HG03378 (cell line): ENCODE results near the gene ZNF700.
"Not testable (repeated sequence)": the region's sequence is repeated elsewhere in the genome, so short reads cannot be mapped to it uniquely, and the experiment has no call there.

Source experiments
- ATAC-seq: cut with Tn5 transposase; IDR thresholded peaks from one replicate; pipeline ENCODE4 v1.9.1; 2021; ENCODE audit warnings: mild to moderate bottlenecking, moderate library complexity; ENCODE audit not compliant: unreplicated experiment

The ZNF700 gene

DNA sequence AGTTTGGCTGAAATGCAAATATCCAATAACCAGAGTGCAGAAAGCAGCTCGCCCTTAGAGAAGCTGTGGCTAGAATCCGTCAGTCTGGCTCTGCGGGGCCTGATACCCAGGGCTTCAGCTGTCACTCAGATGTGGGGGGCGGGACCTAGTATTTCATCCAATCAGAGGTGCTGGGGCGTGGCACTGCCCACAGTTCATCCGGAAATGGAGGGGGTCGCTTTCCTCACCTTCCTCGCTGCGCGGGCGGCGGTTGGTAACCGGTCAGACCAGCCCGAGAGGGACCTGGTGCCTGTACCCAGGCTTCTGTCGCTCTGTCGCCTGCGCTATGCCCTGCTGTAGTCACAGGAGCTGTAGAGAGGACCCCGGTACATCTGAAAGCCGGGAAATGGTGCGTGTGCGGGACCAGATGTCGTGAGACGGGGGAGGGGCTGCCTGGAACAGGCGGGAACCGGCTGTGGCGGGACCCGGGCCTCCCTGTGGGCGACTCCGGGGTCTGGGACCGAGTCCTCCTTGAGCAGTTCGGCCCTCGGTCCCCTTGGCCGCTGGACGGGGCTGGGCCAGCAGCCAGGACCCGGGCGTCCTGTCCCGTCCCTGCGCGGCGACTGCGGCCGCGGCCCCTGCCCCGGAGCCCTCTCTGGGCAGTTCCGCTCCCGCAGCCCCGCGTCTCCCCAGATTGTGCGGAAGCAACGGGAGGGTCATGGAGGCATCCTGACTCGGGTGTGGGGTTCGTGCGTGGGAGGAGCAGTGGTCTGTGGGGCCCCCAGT lies at the start of gene ZNF700:
TSS of gene ZNF700 (plus strand) at position 222 of the 765 bp plus-strand sequence. CDS start at position 326, 104 bp downstream.
- ATAC-seq: peak; percentile 81

DNA sequence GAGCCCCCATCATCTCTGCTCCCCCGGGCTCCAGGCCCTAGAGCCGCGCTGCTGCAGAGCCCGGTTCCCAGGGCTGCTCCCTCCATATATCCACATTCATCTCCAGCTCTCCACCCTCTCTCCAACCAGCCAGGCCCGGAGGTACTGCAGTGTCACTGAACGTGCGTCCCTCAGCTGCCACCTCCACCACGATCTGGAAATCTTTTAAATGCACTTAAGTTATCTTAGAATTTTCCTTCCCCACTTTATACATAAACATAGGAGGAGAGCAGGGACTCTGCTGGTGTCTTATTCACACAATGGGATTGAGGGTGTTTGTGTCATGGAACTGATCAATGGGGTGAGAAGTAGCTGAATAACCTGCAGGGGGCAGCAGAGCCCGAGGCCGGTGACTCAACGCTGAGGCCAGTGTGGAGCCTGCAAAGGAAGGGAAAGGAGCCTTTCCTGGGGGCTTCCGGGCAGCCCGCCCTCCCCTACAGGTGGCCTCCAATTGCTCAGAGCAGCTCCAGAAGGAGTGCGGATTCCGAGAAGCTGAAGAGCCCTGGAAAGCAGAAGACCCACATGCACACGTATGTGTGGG lies 45.1 kb upstream of the ZNF700 start:
- ATAC-seq: not testable (repeated sequence)

DNA sequence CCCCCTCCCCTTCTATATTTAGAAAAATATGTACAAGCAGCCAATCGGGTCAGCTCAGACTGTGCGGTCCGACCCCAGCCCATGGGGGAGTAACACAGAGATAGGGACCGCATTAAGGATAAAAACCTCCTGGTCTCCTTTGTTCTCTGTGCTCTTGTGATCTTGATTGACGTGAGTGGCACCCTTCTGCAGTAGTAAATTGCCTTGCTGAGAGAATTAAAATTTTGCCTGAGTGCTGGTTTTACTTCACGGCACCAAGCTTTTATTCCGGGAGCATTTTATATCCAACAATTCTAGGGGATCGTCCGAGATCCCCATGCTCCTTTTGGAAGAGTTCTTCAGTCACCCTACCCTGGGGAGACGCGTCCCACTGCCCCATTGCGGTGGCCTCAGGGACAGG lies 44.3 kb upstream of the ZNF700 start:
- no peak for ATAC-seq

DNA sequence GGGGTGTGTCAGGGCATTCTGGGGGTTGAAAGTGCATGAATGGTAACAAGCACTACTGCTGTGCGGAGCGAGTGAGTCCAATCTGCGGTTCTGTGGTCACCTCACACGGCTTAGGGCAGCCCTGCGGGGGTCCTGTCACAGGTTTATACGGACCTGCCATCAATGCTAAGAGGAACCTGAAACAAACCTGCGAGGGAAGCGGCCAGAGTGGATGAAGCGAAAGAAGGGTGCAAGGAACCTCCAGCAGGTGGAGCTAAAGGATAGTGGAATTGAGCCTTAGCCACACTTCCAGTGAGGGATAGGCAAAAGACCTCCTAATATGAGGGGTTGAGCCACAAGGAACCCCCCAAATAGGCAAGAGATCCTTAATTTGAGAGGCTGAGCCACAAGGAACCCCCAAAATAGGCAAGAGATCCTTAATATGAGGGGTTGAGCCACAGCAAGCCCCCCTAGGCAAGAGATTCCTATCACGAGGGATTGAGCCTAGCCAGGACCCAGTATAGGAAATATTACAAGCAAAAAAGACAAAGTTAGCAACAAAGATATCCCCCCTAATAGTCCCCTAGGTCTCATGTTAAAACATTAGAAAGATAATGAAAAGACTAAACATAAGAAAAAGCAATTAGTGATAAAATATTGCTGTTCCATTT lies 43.6 kb upstream of the ZNF700 start:
- no peak for ATAC-seq

- ATAC-seq: no peak
Observed at GRCh38 chr19:11882606-11883005, 42.3 kb upstream of the ZNF700 start.

DNA sequence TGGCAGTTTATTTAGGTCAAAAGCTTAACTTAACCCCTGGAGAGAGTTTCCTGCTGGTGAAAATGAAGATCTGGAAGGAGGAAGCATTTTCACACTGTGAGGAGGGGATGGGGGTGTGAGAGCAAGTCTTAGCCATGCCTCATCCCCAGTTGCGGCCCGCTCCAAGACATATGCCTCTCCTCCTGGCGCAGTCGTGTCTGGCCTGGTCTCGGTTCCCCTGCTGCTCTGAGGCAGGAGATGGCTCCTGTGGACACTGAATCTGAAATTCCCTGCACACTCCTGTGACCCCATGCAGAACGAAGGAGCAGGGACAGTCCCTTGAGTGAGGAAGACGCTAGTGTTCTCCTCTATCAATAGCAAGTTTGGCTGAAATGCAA lies 37.7 kb upstream of the ZNF700 start:
- ATAC-seq: no peak

GRCh38 chr19:11887611-11888531 lies 37.0 kb upstream of the ZNF700 start, which contains the start of gene ZNF69:
ZNF69 (plus strand) TSS chr19:11887782; CDS start chr19:11887924, 142 bp downstream.
- no peak for ATAC-seq

GRCh38 chr19:11889901-11890300 lies 35.0 kb upstream of the ZNF700 start:
- ATAC-seq: not testable (repeated sequence)

- no peak for ATAC-seq
Observed at GRCh38 chr19:11890634-11891033, 34.3 kb upstream of the ZNF700 start.

DNA sequence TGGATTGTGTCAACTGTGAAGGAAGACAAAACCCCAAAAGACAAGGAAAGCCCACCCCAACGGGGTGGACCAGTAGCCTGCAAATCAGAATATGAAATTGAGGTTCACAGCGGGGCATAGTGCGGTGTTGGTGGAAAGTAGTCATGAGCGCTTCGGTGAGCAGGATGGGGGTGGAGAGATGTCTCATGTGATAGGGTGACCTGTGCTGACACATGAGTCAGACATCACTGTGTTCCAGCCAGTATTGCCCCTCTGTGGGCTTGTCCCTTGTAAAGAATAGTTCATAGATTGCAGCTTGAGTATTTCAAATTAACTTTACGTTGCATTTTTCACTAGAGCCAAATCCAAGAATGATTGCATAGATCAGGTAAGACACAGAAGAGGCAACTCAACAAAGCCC lies 30.1 kb upstream of the ZNF700 start:
- no peak for ATAC-seq

DNA sequence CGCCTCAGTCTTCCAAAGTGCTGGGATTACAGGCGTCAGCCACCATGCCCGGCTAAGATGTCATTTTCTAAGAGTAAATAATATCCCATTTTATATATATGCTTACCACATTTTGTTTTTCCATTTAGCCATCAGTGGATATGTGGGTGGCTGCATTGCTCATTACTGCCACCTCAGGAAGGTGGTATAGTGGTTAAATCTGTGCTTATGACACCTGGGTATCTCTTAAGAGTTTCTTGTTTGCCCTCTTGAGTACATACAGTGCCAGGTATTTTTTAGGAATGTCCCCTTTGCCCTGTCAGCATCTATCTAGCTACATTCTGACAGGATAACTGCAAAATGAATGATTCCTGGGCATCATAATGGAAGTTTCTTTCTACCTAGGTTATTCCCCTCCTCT lies 22.7 kb upstream of the ZNF700 start:
- ATAC-seq: no peak

DNA sequence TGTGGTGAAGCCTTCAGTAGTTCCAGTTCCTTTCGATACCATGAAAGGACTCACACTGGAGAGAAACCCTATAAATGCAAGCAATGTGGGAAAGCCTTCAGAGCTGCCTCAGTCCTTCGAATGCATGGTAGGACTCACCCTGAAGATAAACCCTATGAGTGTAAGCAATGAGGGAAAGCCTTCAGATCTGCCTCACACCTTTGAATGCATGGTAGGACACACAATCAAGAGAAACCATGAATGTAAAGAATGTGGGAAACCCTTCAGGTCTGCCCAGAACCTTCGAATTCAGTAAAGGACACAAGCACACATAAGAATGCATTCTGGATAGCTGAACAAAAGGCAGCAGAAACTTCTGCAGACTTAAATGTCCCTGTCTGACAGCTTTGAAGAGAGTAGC lies 19.0 kb upstream of the ZNF700 start:
- ATAC-seq: no peak

GRCh38 chr19:11911937-11912336 lies 13.0 kb upstream of the ZNF700 start:
- ATAC-seq: not testable (repeated sequence)

DNA sequence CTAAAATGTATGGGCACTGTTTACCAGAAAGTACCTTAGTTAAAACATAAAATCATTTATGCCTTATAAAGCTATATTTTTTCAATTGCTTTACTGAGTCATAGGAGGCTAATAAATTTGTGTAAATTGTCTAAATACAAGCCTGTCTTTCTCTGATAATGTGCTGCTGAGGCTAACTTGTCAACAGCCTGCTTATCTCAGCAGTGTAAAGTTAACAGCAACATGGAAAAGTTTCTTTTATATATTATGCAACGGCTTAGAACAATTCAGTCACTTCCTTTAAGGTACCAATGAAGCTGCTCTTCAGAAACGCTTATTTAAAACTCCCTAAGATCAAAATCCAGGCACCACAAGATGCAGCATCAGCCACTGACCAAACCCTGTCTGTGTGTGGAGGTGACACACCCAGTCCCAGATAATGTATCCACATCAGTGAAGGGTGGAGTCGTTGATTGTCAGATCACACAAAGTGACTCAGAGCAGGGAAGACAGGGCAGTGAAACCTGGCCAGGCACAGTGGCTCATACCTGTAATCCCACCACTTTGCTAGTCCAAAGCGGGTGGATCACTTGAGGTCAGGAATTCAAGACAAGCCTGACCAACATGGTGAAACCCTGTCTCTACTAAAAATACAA lies 10.4 kb upstream of the ZNF700 start:
- not testable (repeated sequence) for ATAC-seq

GRCh38 chr19:11921852-11922495 lies 2.9 kb upstream of the ZNF700 start:
- no peak for ATAC-seq

DNA sequence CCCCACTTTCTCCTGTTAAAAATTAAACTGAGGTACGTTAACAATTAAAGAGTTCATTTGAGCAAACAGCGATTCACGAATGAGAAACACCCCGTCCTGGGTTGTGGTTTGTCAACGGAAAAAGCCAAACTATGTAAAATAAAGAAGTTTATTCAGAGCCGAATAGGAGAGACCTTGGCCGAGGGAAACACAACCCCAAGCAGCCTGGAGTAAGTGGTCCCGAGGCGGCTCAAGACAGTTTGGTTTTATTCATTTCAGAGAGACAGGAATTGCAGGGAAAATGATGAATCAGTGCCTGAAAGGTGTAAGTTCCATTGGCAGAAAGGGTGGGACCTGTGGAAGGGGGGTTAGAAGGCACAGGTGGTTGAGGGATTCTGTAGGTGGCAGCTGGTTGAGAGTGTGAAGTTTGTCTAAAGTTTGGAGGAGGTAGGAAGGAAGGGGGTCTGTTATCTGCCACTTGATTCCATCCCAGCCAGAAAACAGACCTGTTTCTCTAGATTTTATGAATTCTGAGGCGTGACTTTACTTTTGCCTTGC lies 812 bp downstream of the ZNF700 start:
- ATAC-seq: not testable (repeated sequence)

DNA sequence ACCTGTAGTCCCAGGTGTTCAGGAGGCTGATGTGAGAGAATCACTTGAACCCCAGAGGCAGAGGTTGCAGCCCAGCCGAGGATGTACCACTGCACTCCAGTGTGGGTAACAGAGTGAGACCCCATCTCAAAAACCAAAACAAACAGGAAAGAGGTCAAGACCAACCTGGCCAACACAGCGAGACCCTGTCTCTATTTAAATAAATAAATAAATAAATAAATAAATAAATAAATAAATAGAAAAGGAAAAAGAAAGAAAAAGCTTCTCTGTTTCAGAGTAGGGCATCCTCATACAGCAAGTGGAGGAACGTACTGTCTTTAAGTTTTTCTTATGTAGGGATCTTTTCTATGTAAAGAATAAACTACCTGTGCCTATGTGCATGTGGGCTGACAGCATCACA lies 2.3 kb downstream of the ZNF700 start:
- no peak for ATAC-seq

DNA sequence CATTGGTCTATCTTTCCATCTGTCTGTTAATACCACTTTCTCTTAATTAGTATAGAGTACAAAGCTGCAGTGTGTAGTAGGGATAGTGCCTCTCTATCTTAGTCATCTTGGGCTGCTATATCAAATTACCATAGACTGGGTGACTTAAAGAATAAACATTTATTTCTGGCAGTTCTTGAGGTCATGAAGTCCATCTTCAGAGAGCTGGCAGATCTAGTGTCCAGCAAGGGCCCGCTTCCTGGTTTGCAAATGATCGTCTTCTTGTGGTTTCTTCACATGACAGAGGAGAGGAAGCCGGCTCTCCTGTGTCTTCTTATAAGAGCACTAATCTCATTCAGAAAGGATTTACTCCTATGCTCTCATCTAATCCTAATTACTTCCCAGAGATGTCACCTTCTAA lies 6.1 kb downstream of the ZNF700 start:
- ATAC-seq: no peak

GRCh38 chr19:11931513-11931912 lies 6.6 kb downstream of the ZNF700 start:
- no peak for ATAC-seq

DNA sequence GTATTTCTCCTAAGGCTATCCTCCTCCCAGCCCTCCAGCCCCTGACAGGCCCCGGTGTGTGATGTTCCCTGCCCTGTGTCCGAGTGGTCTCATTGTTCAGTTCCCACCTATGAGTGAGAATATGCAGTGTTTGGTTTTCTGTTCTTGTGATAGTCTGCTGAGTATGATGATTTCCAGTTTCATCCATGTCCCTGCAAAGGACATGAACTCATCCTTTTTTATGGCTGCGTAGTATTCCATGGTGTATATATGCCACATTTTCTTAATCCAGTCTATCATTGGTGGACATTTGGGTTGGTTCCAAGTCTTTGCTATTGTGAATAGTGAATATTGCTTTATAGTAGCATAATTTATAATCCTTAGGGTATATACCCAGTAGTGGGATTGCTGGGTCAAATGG lies 10.9 kb downstream of the ZNF700 start:
- not testable (repeated sequence) for ATAC-seq
